ENCODE data around the gene EHD1. TPM values are rescaled to one million over a fixed set of nuclear protein-coding genes. Genes with fewer than 3 reads are reported as not detected.

EHD1 gene
- total RNA-seq, 1 experiment from 2014 or later: 110 TPM

DNA sequence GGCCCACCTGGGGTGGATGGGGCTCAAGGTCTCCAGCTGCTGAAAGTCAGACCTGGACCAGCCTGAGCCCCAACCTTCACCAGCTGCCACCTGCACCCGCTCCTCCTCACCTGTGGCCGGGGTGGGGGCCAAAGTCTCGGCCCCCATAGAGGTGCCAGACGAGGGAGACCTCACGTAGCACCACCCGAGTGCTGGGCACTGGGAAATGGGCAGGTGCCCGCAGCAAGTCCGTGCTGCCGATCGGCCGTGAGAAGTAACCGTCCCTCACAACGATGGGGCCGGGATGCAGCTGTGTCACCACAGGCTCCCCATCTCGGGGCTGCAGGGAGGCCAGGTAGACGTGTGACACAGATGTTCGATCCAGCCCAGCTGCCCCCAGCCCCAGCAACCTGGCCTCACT lies 22.4 kb upstream of the EHD1 start:
- POLR2A ChIA-PET (ENCODE audit: unreplicated experiment): no interaction called here
- CTCF ChIA-PET: no interaction called here
- H3K79me2 ChIP-seq (ENCODE audit: low read depth): no peaks in the 10 kb centered on the region
- no peak overlapping the region for H3K4me3 ChIP-seq
- no peak overlapping the region for H2AFZ ChIP-seq
- no peak overlapping the region for H3K27ac ChIP-seq
- H3K9me3 ChIP-seq (ENCODE audit: insufficient read depth, low read depth): no peaks in the 10 kb centered on the region
- H3K36me3 ChIP-seq (ENCODE audit: low read depth): peaks cover 10% of the 10 kb centered on the region; the same call in 1 of the 2 replicates
- no peaks in the 10 kb centered on the region for H3K4me1 ChIP-seq (replicated peaks; ENCODE audit: insufficient read depth)
- DNase-seq: no peak
- peaks cover 12% of the 10 kb centered on the region; the same call in 1 of the 2 replicates for H3F3A ChIP-seq (ENCODE audit: insufficient read depth, low read depth)
- BruUV-seq (replicated peaks): no TSS peak
- intact Hi-C loops (cut with micrococcal nuclease; ENCODE audit: unreplicated experiment): no loop called here
- TF ChIP-seq, protein P1, sequence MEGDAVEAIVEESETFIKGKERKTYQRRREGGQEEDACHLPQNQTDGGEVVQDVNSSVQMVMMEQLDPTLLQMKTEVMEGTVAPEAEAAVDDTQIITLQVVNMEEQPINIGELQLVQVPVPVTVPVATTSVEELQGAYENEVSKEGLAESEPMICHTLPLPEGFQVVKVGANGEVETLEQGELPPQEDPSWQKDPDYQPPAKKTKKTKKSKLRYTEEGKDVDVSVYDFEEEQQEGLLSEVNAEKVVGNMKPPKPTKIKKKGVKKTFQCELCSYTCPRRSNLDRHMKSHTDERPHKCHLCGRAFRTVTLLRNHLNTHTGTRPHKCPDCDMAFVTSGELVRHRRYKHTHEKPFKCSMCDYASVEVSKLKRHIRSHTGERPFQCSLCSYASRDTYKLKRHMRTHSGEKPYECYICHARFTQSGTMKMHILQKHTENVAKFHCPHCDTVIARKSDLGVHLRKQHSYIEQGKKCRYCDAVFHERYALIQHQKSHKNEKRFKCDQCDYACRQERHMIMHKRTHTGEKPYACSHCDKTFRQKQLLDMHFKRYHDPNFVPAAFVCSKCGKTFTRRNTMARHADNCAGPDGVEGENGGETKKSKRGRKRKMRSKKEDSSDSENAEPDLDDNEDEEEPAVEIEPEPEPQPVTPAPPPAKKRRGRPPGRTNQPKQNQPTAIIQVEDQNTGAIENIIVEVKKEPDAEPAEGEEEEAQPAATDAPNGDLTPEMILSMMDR (conservative IDR thresholded peaks at IDR 0.05): no peak
- no peak for TF ChIP-seq EZH2 (IDR thresholded peaks at IDR 0.05; ENCODE audit: low read depth)
- no peak overlapping the region for H3K4me2 ChIP-seq
- peaks cover 4% of the 10 kb centered on the region; the same call in 1 of the 2 replicates for H4K20me1 ChIP-seq (ENCODE audit: insufficient read depth)
- H3K9me2 ChIP-seq (ENCODE audit: insufficient read depth): no peaks in the 10 kb centered on the region
- H3K27me3 ChIP-seq (ENCODE audit: insufficient read depth, low read depth): no peaks in the 10 kb centered on the region

DNA sequence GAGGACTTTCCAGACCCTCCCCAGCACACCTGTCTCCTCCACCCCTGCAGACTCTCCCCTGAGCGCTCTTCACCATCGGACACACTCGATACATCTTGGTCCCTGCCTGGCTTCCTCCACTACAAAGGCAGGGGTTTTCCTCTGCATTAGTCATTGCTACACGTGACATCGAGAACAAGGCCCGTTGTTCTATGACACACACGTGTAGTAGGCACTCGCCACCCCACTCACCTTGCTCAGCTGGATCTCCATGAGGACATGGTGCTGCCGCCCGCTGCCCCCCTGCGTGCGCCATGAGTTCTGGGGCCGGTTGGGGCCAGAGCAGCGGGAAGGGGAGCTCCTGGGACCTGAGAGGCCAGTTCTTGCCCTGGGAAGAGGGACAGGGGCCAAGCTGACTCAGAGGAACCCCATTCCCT lies 21.9 kb upstream of the EHD1 start:
- Histone ChIP-seq H3K4me3 (no peak overlapping the region), H3K4me2 (no peak overlapping the region), H3K36me3 (ENCODE audit: low read depth) (peaks cover 6% of the 10 kb centered on the region; the same call in 1 of the 2 replicates), H3F3A (ENCODE audit: insufficient read depth, low read depth) (peaks cover 12% of the 10 kb centered on the region; the same call in 1 of the 2 replicates), H3K9me3 (ENCODE audit: insufficient read depth, low read depth) (no peaks in the 10 kb centered on the region), H3K4me1 (replicated peaks; ENCODE audit: insufficient read depth) (no peaks in the 10 kb centered on the region), H2AFZ (no peak overlapping the region), H3K27ac (no peak overlapping the region), H3K27me3 (ENCODE audit: insufficient read depth, low read depth) (no peaks in the 10 kb centered on the region), H4K20me1 (ENCODE audit: insufficient read depth) (peaks cover 4% of the 10 kb centered on the region; the same call in 1 of the 2 replicates), H3K79me2 (ENCODE audit: low read depth) (no peaks in the 10 kb centered on the region), H3K9me2 (ENCODE audit: insufficient read depth) (no peaks in the 10 kb centered on the region)
- intact Hi-C loops (cut with micrococcal nuclease; ENCODE audit: unreplicated experiment): no loop called here
- ChIA-PET CTCF (no interaction called here), POLR2A (ENCODE audit: unreplicated experiment) (no interaction called here)
- TF ChIP-seq, protein P1 (conservative IDR thresholded peaks at IDR 0.05): no peak
- TF ChIP-seq EZH2 (IDR thresholded peaks at IDR 0.05; ENCODE audit: low read depth): no peak
- DNase-seq: no peak
- BruUV-seq (replicated peaks): no TSS peak

DNA sequence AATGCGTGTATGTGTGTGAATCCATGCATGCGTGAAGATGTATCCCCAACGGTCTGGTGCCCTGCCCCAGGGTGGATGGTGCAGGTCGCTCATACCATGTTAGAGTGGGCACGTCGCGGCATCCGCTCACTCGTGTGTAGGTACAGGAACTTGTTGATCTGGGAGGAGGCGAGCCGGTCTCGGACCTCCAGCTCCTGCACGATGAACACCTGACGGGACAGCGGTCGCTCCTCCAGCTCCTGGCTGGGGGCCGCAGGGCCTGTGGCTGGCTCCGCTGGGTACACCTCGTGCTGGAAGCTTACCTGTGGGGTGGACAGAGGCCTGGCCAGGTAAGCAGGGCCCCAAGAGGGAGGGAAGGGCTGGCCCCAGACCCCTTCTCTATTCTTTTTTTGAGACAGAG lies 20.1 kb upstream of the EHD1 start:
- no TSS peak for BruUV-seq (replicated peaks)
- no peak overlapping the region for H3K27ac ChIP-seq
- peaks cover 3% of the 10 kb centered on the region; the same call in 1 of the 2 replicates for H3K36me3 ChIP-seq (ENCODE audit: low read depth)
- no peak overlapping the region for H3K4me3 ChIP-seq
- H3K79me2 ChIP-seq (ENCODE audit: low read depth): no peaks in the 10 kb centered on the region
- intact Hi-C loops (cut with micrococcal nuclease; ENCODE audit: unreplicated experiment): no loop called here
- H3K27me3 ChIP-seq (ENCODE audit: insufficient read depth, low read depth): no peaks in the 10 kb centered on the region
- TF ChIP-seq, protein P1 (conservative IDR thresholded peaks at IDR 0.05): no peak
- TF ChIP-seq EZH2 (IDR thresholded peaks at IDR 0.05; ENCODE audit: low read depth): no peak
- H3K4me1 ChIP-seq (replicated peaks; ENCODE audit: insufficient read depth): no peaks in the 10 kb centered on the region
- no peak overlapping the region for H3K4me2 ChIP-seq
- H3K9me3 ChIP-seq (ENCODE audit: insufficient read depth, low read depth): no peaks in the 10 kb centered on the region
- DNase-seq: no peak
- H3K9me2 ChIP-seq (ENCODE audit: insufficient read depth): no peaks in the 10 kb centered on the region
- no peak overlapping the region for H2AFZ ChIP-seq
- H4K20me1 ChIP-seq (ENCODE audit: insufficient read depth): peaks cover 4% of the 10 kb centered on the region; the same call in 1 of the 2 replicates
- ChIA-PET POLR2A (ENCODE audit: unreplicated experiment) (interaction anchor here (0.7 kb wide), 1 partner anchor 200 kb away, joined by 4 read pairs; no protein-coding TSS in a partner anchor), CTCF (no interaction called here)
- peaks cover 12% of the 10 kb centered on the region; the same call in 1 of the 2 replicates for H3F3A ChIP-seq (ENCODE audit: insufficient read depth, low read depth)

Measured in PC-9 (cell line).